B cell (primary cell): ENCODE measurements around the gene TNIP1. TPM values are rescaled to one million over a fixed set of nuclear protein-coding genes. Genes with fewer than 3 reads are reported as not detected.

Experiments used
- ATAC-seq: fragments of 200-7000 bp; cut with Tn5 transposase; one replicate; pipeline ENCODE4 v1.10.0; 2021; ENCODE audit warnings: low read depth, mild to moderate bottlenecking, moderate number of reproducible peaks, moderate library complexity
- CTCF ChIA-PET: fragments of 350-600 bp; sonication (Branson Sonifier 250); formaldehyde crosslinking; loops from one replicate; lab custom pipeline; 2021; ENCODE audit warnings: antibody characterized with exemption, inconsistent platforms; lab: Charles Lee
- POLR2A ChIA-PET: fragments of 350-600 bp; sonication (Branson Sonifier 250); formaldehyde crosslinking; loops from one replicate; lab custom pipeline; 2021; ENCODE audit warnings: antibody characterized with exemption; lab: Charles Lee
- DNase-seq: peaks from one replicate; pipeline ENCODE4 v3.0.0; 2013
- H2AFZ ChIP-seq: 2 replicates; pipeline ENCODE4 v1.6.1; 2012; ENCODE audit warnings: mild to moderate bottlenecking, low read depth, low read length; ENCODE audit not compliant: insufficient read depth, poor library complexity, severe bottlenecking
- H3K27ac ChIP-seq, 2 donors: 1 replicate in 1 of 2; 2 replicates in 1 of 2; pipeline ENCODE4 v1.5.1; 2012 to 2013; ENCODE audit warnings: low read length in 2 of 2, mild to moderate bottlenecking in 2 of 2, moderate library complexity in 1 of 2
- H3K27me3 ChIP-seq, 4 experiments: fragments of 200-600 bp in 1 of 4; sonication (generic) in 1 of 4; replicated peaks in 1 of 4; 1 replicate in 2 of 4; 2 replicates in 2 of 4; pipeline versions ENCODE4 v1.6.1 to v1.7.0; 2013 to 2016; ENCODE audit warnings: low read length in 3 of 4, mild to moderate bottlenecking in 2 of 4, mixed read lengths in 1 of 4, moderate library complexity in 1 of 4; ENCODE audit not compliant: insufficient read depth in 4 of 4, control insufficient read depth in 3 of 4; ENCODE audit errors: control extremely low read depth in 1 of 4
- H3K36me3 ChIP-seq, 2 experiments: replicated peaks in 1 of 2; 1 replicate in 1 of 2; 2 replicates in 1 of 2; pipeline versions ENCODE4 v1.6.1 to v1.7.1; 2013; ENCODE audit warnings: low read length in 1 of 2; ENCODE audit not compliant: insufficient read depth in 2 of 2, control insufficient read depth in 1 of 2; ENCODE audit errors: control extremely low read depth in 1 of 2, extremely low read depth in 1 of 2
- H3K4me1 ChIP-seq, 2 donors: fragments of 200-600 bp in 1 of 2; sonication (generic) in 1 of 2; 1 replicate in 1 of 2; 2 replicates in 1 of 2; pipeline versions ENCODE4 v1.5.1 to v1.6.1; 2013 to 2017; ENCODE audit warnings: low read length in 2 of 2; ENCODE audit not compliant: control insufficient read depth in 2 of 2, insufficient read depth in 2 of 2
- H3K4me2 ChIP-seq: replicated peaks from 2 replicates; pipeline ENCODE3; 2012; ENCODE audit warnings: mild to moderate bottlenecking, low read depth, low read length; ENCODE audit not compliant: poor library complexity, severe bottlenecking
- H3K4me3 ChIP-seq, 5 experiments: fragments of 200-600 bp in 1 of 5; sonication (generic) in 1 of 5; 1 replicate in 3 of 5; 2 replicates in 2 of 5; pipeline versions ENCODE4 v1.5.1 to v1.7.0; 2011 to 2016; ENCODE audit warnings: low read length in 4 of 5, mild to moderate bottlenecking in 4 of 5, low read depth in 2 of 5, control low read depth in 1 of 5, moderate library complexity in 1 of 5; ENCODE audit not compliant: insufficient read depth in 1 of 5; ENCODE audit errors: control extremely low read depth in 1 of 5, extremely low read depth in 1 of 5
- H3K79me2 ChIP-seq: fragments of 200-600 bp; sonication (generic); one replicate; pipeline ENCODE4 v1.6.0; 2016; ENCODE audit warnings: low read length; ENCODE audit not compliant: control insufficient read depth, insufficient read depth
- H3K9ac ChIP-seq: fragments of 200-600 bp; sonication (generic); 2 replicates; pipeline ENCODE4 v1.6.1; 2017; ENCODE audit warnings: mild to moderate bottlenecking, low read length, moderate library complexity
- H3K9me3 ChIP-seq, 3 donors: one replicate each; pipeline versions ENCODE4 v1.6.1 to v1.7.1; 2013; ENCODE audit warnings: low read length in 2 of 3; ENCODE audit not compliant: control insufficient read depth in 2 of 3, insufficient read depth in 1 of 3; ENCODE audit errors: control extremely low read depth in 1 of 3
- H4K20me1 ChIP-seq: 2 replicates; pipeline ENCODE4 v1.6.0; 2012; ENCODE audit warnings: mild to moderate bottlenecking, low read length; ENCODE audit not compliant: insufficient read depth, control insufficient read depth, poor library complexity, severe bottlenecking
- H3K27ac Mint-ChIP-seq: one replicate; pipeline ENCODE4 v1.8.0; 2021; ENCODE audit warnings: mixed read lengths
- H3K27me3 Mint-ChIP-seq: one replicate; pipeline ENCODE4 v1.8.0; 2021; ENCODE audit warnings: mixed read lengths
- H3K4me1 Mint-ChIP-seq: one replicate; pipeline ENCODE4 v1.8.0; 2021; ENCODE audit warnings: mixed read lengths
- H3K4me3 Mint-ChIP-seq: one replicate; pipeline ENCODE4 v1.8.0; 2021; ENCODE audit warnings: mixed read lengths
- H3K9me3 Mint-ChIP-seq: one replicate; pipeline ENCODE4 v1.8.0; 2022; ENCODE audit warnings: mixed read lengths; ENCODE audit not compliant: insufficient read depth
- CTCF ChIP-seq: fragments of 200-600 bp; IDR thresholded peaks from one replicate; pipeline ENCODE4 v1.8.0; 2022; ENCODE audit warnings: antibody characterized with exemption, mild to moderate bottlenecking
- EZH2 ChIP-seq: IDR thresholded peaks from 2 replicates; pipeline ENCODE4 v1.6.1; 2012; ENCODE audit warnings: borderline replicate concordance, low read depth, mild to moderate bottlenecking, moderate library complexity, low read length; ENCODE audit not compliant: insufficient read depth, poor library complexity, severe bottlenecking
- WGBS: methylation state at CpG from one replicate; pipeline ENCODE4 v1.1.5; 2013; ENCODE audit warnings: missing lambda C conversion rate; ENCODE audit not compliant: insufficient coverage; 5-methylcytosine and 5-hydroxymethylcytosine counted together
- intact Hi-C: fragments of 100-400 bp; cut with micrococcal nuclease; formaldehyde crosslinking; loops from one replicate; pipeline ENCODE4 v1.10.0; 2022
- polyA plus RNA-seq: library from polyadenylated mRNA; depleted of rRNA; stranded (reverse); fragments of >200 nt; gene quantifications from 2 replicates; pipeline ENCODE4 v1.2.3, GENCODE V29; 2012
- total RNA-seq, 2 donors: library from RNA; stranded (reverse); fragments of 120-200 nt in 1 of 2; gene quantifications; 1 replicate in 1 of 2; 2 replicates in 1 of 2; pipeline versions ENCODE4 v1.2.3 to v1.2.4, GENCODE V29; 2013 to 2022

Gene TNIP1
- total and polyA plus RNA-seq, 2 donors (not counting 1 experiment from before 2014, with no cell fraction given), result 108 to 294 TPM

GRCh38 chr5:151005187-151005949 lies 75.5 kb downstream of the TNIP1 start:
- TF ChIP-seq EZH2 (no peak), CTCF (no peak)
- 82% methylated on average over 2 of the region's 5 CpGs for WGBS
- Histone ChIP-seq H3K4me3 (no peak overlapping the region), H3K27me3 (peaks cover 0 to 7% (median 1%) of the 10 kb centered on the region in 4 experiments), H4K20me1 (no peaks in the 10 kb centered on the region), H3K4me2 (no peak overlapping the region), H3K4me1 (no peaks in the 10 kb centered on the region), H3K9me3 (no peaks in the 10 kb centered on the region), H3K9ac (no peak overlapping the region), H2AFZ (no peak overlapping the region), H3K36me3 (no peaks in the 10 kb centered on the region), H3K27ac (no peak overlapping the region), H3K79me2 (no peaks in the 10 kb centered on the region)
- Mint-ChIP-seq H3K4me1 (no peaks in the 10 kb centered on the region), H3K27ac (no peak overlapping the region), H3K4me3 (no peak overlapping the region), H3K27me3 (peaks cover 16% of the 10 kb centered on the region), H3K9me3 (no peaks in the 10 kb centered on the region)
- ChIA-PET POLR2A (no interaction called here), CTCF (interaction anchor here (1.8 kb wide), 1 partner anchor 162 kb away, joined by 4 read pairs; no protein-coding TSS in a partner anchor)
- no peak for ATAC-seq
- no peak for DNase-seq
- intact Hi-C loops, result no loop called here

GRCh38 chr5:151004499-151004898 lies 76.3 kb downstream of the TNIP1 start:
- Histone ChIP-seq H3K9me3 (no peaks in the 10 kb centered on the region), H3K9ac (no peak overlapping the region), H3K4me1 (no peaks in the 10 kb centered on the region), H3K4me2 (no peak overlapping the region), H3K4me3 (no peak overlapping the region), H3K27ac (no peak overlapping the region), H3K27me3 (peaks cover 0 to 6% (median 1%) of the 10 kb centered on the region in 4 experiments), H2AFZ (no peak overlapping the region), H3K36me3 (no peaks in the 10 kb centered on the region), H3K79me2 (no peaks in the 10 kb centered on the region), H4K20me1 (no peaks in the 10 kb centered on the region)
- no CpG with 5 or more reads among the region's 2 CpGs for WGBS
- CTCF ChIA-PET, result interaction anchor here (1.8 kb wide), 1 partner anchor 163 kb away, joined by 4 read pairs; no protein-coding TSS in a partner anchor
- TF ChIP-seq EZH2, result no peak
- TF ChIP-seq CTCF, result no peak
- intact Hi-C loops, result no loop called here
- ATAC-seq (no peak), DNase-seq (no peak)
- POLR2A ChIA-PET, result no interaction called here
- Mint-ChIP-seq H3K27ac (no peak overlapping the region), H3K9me3 (no peaks in the 10 kb centered on the region), H3K4me1 (no peaks in the 10 kb centered on the region), H3K4me3 (no peak overlapping the region), H3K27me3 (peaks cover 18% of the 10 kb centered on the region)
